ENCODE data around the gene GGCX.

- TF ChIP-seq POLR2A (IDR thresholded peaks at IDR 0.05) (no peak), CTCF (IDR thresholded peaks at IDR 0.05) (no peak)
These were observed 18.1 kb upstream of the GGCX start for GRCh38 chr2:85579266-85579935.

Measured in prostate gland (tissue), 2 donors.